IPS-15b (cell line): ENCODE results near the gene HNRNPA1.
"Not testable (repeated sequence)": the region's sequence is repeated elsewhere in the genome, so short reads cannot be mapped to it uniquely, and the experiment has no call there.

Experiments used
- H3K27me3 ChIP-seq: one replicate; pipeline ENCODE4 v1.6.1; 2013; ENCODE audit warnings: low read length; ENCODE audit not compliant: control insufficient read depth, insufficient read depth
- H3K36me3 ChIP-seq: one replicate; pipeline ENCODE4 v1.6.1; 2013; ENCODE audit warnings: low read length; ENCODE audit not compliant: control insufficient read depth, insufficient read depth
- H3K4me1 ChIP-seq: one replicate; pipeline ENCODE4 v1.6.1; 2013; ENCODE audit warnings: mild to moderate bottlenecking, low read length; ENCODE audit not compliant: control insufficient read depth, insufficient read depth
- H3K4me3 ChIP-seq: one replicate; pipeline ENCODE4 v1.5.1; 2013; ENCODE audit warnings: low read depth, low read length
- H3K9ac ChIP-seq: one replicate; pipeline ENCODE4 v1.6.1; 2013; ENCODE audit warnings: low read depth, mild to moderate bottlenecking, low read length
- H3K9me3 ChIP-seq: one replicate; pipeline ENCODE4 v1.6.1; 2013; ENCODE audit warnings: mild to moderate bottlenecking, low read length; ENCODE audit not compliant: control insufficient read depth, insufficient read depth

The HNRNPA1 gene

GRCh38 chr12:54301428-54302048 is 21.0 kb downstream of the HNRNPA1 start:
- H3K9me3 ChIP-seq, result no peaks in the 10 kb centered on the region
- H3K27me3 ChIP-seq, result peaks cover 18% of the 10 kb centered on the region
- peak overlapping the region; percentile 80 for H3K9ac ChIP-seq
- peak overlapping the region; percentile 73 for H3K4me3 ChIP-seq
- H3K4me1 ChIP-seq, result peaks cover 26% of the 10 kb centered on the region
- H3K36me3 ChIP-seq, result no peaks in the 10 kb centered on the region

GRCh38 chr12:54303640-54304039 is 23.1 kb downstream of the HNRNPA1 start:
- H3K9me3 ChIP-seq, result no peaks in the 10 kb centered on the region
- no peak overlapping the region for H3K9ac ChIP-seq
- H3K4me1 ChIP-seq, result peaks cover 28% of the 10 kb centered on the region
- no peak overlapping the region for H3K4me3 ChIP-seq
- peaks cover 18% of the 10 kb centered on the region for H3K27me3 ChIP-seq
- H3K36me3 ChIP-seq, result no peaks in the 10 kb centered on the region

- Histone ChIP-seq H3K9ac (peak overlapping the region; percentile 24), H3K4me1 (peaks cover 28% of the 10 kb centered on the region), H3K9me3 (no peaks in the 10 kb centered on the region), H3K27me3 (peaks cover 12% of the 10 kb centered on the region), H3K4me3 (peak overlapping the region; percentile 35), H3K36me3 (no peaks in the 10 kb centered on the region)
These were observed 23.8 kb downstream of the HNRNPA1 start for GRCh38 chr12:54304187-54304810.

- Histone ChIP-seq H3K4me1 (peaks cover 14% of the 10 kb centered on the region), H3K9me3 (no peaks in the 10 kb centered on the region), H3K36me3 (no peaks in the 10 kb centered on the region), H3K9ac (no peak overlapping the region), H3K4me3 (no peak overlapping the region), H3K27me3 (peaks cover 2% of the 10 kb centered on the region)
These were observed 26.6 kb downstream of the HNRNPA1 start for GRCh38 chr12:54306925-54307741.

- Histone ChIP-seq H3K9me3 (no peaks in the 10 kb centered on the region), H3K4me1 (peaks cover 2% of the 10 kb centered on the region), H3K36me3 (no peaks in the 10 kb centered on the region), H3K4me3 (no peak overlapping the region), H3K9ac (no peak overlapping the region), H3K27me3 (no peaks in the 10 kb centered on the region)
These were observed 30.5 kb downstream of the HNRNPA1 start for GRCh38 chr12:54311051-54311450.

- not testable (repeated sequence) for H3K9me3 ChIP-seq, H3K4me1 ChIP-seq, H3K27me3 ChIP-seq, H3K36me3 ChIP-seq, H3K9ac ChIP-seq, H3K4me3 ChIP-seq
These were observed 31.8 kb downstream of the HNRNPA1 start for GRCh38 chr12:54312309-54312708.

- peaks cover 4% of the 10 kb centered on the region for H3K4me1 ChIP-seq
- no peaks in the 10 kb centered on the region for H3K27me3 ChIP-seq
- no peaks in the 10 kb centered on the region for H3K36me3 ChIP-seq
- H3K4me3 ChIP-seq, result no peak overlapping the region
- H3K9ac ChIP-seq, result no peak overlapping the region
- no peaks in the 10 kb centered on the region for H3K9me3 ChIP-seq
These were observed 40.8 kb downstream of the HNRNPA1 start for GRCh38 chr12:54321363-54321762.

GRCh38 chr12:54324617-54325441 is 44.3 kb downstream of the HNRNPA1 start, which contains the start of gene COPZ1:
COPZ1 (plus strand) TSS chr12:54325131; CDS start chr12:54325164, 33 bp downstream.
- Histone ChIP-seq H3K9ac (peak within 1 kb of the TSS; percentile 95), H3K4me1 (peaks cover 12% of the 10 kb centered on the region), H3K4me3 (peak within 1 kb of the TSS; percentile 99), H3K36me3 (no peaks in the 10 kb centered on the region), H3K27me3 (no peaks in the 10 kb centered on the region), H3K9me3 (no peaks in the 10 kb centered on the region)

GRCh38 chr12:54325442-54326109 is 45.0 kb downstream of the HNRNPA1 start:
- peak overlapping the region; percentile 99 for H3K4me3 ChIP-seq
- not testable (repeated sequence) for H3K9me3 ChIP-seq, H3K36me3 ChIP-seq, H3K27me3 ChIP-seq
- H3K9ac ChIP-seq, result peak overlapping the region; percentile 95
- H3K4me1 ChIP-seq, result peaks cover 12% of the 10 kb centered on the region

- Histone ChIP-seq H3K36me3 (no peaks in the 10 kb centered on the region), H3K9ac (no peak overlapping the region)
These were observed 48.2 kb downstream of the HNRNPA1 start for GRCh38 chr12:54328595-54329337.

More at GRCh38 chr12:54328595-54329337, 48.2 kb downstream of the HNRNPA1 start:
- H3K9me3 ChIP-seq, result no peaks in the 10 kb centered on the region
- H3K4me1 ChIP-seq, result peaks cover 12% of the 10 kb centered on the region
- no peaks in the 10 kb centered on the region for H3K27me3 ChIP-seq
- no peak overlapping the region for H3K4me3 ChIP-seq
